ENCODE data around the gene METRN.
"Not testable (repeated sequence)": the region's sequence is repeated elsewhere in the genome, so short reads cannot be mapped to it uniquely, and the experiment has no call there.

METRN gene

GRCh38 chr16:691242-691641 is 23.7 kb upstream of the METRN start:
- not testable (repeated sequence) for DNase-seq (ENCODE audit: low spot score)

GRCh38 chr16:692356-693108 is 22.4 kb upstream of the METRN start:
- no peak for DNase-seq (ENCODE audit: low spot score)

GRCh38 chr16:693364-693763 is 21.6 kb upstream of the METRN start:
- DNase-seq (ENCODE audit: low spot score), result no peak

GRCh38 chr16:693766-694165 is 21.2 kb upstream of the METRN start:
- no peak for DNase-seq (ENCODE audit: low spot score)

- DNase-seq (ENCODE audit: low spot score), result no peak
These were observed 20.6 kb upstream of the METRN start for GRCh38 chr16:694187-694862.

- DNase-seq (ENCODE audit: low spot score), result no peak
These were observed 20.0 kb upstream of the METRN start for GRCh38 chr16:694863-695354.

- DNase-seq (ENCODE audit: low spot score), result no peak
These were observed 19.4 kb upstream of the METRN start for GRCh38 chr16:695355-696089.

- DNase-seq (ENCODE audit: low spot score), result no peak
These were observed 15.8 kb upstream of the METRN start for GRCh38 chr16:698911-699671.

GRCh38 chr16:700684-701584 is 14.0 kb upstream of the METRN start:
- DNase-seq (ENCODE audit: low spot score), result peak; percentile 65

- no peak for DNase-seq (ENCODE audit: low spot score)
These were observed 12.6 kb upstream of the METRN start for GRCh38 chr16:702341-702740.

- DNase-seq (ENCODE audit: low spot score), result no peak
These were observed 11.5 kb upstream of the METRN start for GRCh38 chr16:703406-703805.

- DNase-seq (ENCODE audit: low spot score), result no peak
These were observed 10.9 kb upstream of the METRN start for GRCh38 chr16:704047-704446.

- DNase-seq (ENCODE audit: low spot score), result no peak
These were observed 10.2 kb upstream of the METRN start for GRCh38 chr16:704552-705380.

- peak; percentile 46 for DNase-seq (ENCODE audit: low spot score)
These were observed 9.3 kb upstream of the METRN start, which contains the start of gene FBXL16 for GRCh38 chr16:705431-706188. Gene FBXL16, minus strand, starts transcription at chr16:705801. Its CDS starts 8,396 bp downstream, at chr16:697405.

GRCh38 chr16:706189-707061 is 8.5 kb upstream of the METRN start:
- DNase-seq (ENCODE audit: low spot score), result no peak

- no peak for DNase-seq (ENCODE audit: low spot score)
These were observed 7.8 kb upstream of the METRN start for GRCh38 chr16:707062-707538.

- DNase-seq (ENCODE audit: low spot score), result no peak
These were observed 6.9 kb upstream of the METRN start for GRCh38 chr16:708019-708418.

GRCh38 chr16:708959-709358 is 6.0 kb upstream of the METRN start:
- DNase-seq (ENCODE audit: low spot score), result no peak

Measured in GM03348 (cell line).